Vagina (tissue), 2 donors: ENCODE measurements around the gene COPS2.

ENCODE experiments used
- CTCF ChIP-seq, 3 experiments: fragments of 450-650 bp in 2 of 3; fragments of 200-600 bp in 1 of 3; sonication (generic) in 1 of 3; IDR thresholded peaks; one replicate each; pipeline ENCODE4 v1.5.1; 2017 to 2019; ENCODE audit warnings: antibody characterized with exemption in 3 of 3, mild to moderate bottlenecking in 2 of 3, moderate library complexity in 2 of 3
- POLR2A ChIP-seq, 2 donors: fragments of 450-650 bp; IDR thresholded peaks; one replicate each; pipeline ENCODE4 v1.6.1; 2017; ENCODE audit warnings: antibody characterized with exemption in 2 of 2, mild to moderate bottlenecking in 2 of 2, moderate library complexity in 2 of 2
- POLR2AphosphoS5 ChIP-seq, 2 donors: sonication (generic); formaldehyde crosslinking; IDR thresholded peaks; one replicate each; pipeline ENCODE4 v1.9.0; 2017; ENCODE audit warnings: antibody characterized with exemption in 2 of 2, mild to moderate bottlenecking in 2 of 2, low read depth in 1 of 2; ENCODE audit not compliant: insufficient read depth in 1 of 2

GRCh38 chr15:49152552-49153312, 2.7 kb downstream of the COPS2 start:
- TF ChIP-seq CTCF (IDR thresholded peaks at IDR 0.05) (no peak), POLR2A (IDR thresholded peaks at IDR 0.05) (no peak), POLR2AphosphoS5 (IDR thresholded peaks at IDR 0.05; ENCODE audit: insufficient read depth in 1 of 2, low read depth in 1 of 2) (no peak)
